Stimulated activated CD8-positive, alpha-beta memory T cell treated with anti-CD3 and anti-CD28 coated beads, Interleukin-12 subunit alpha, Interleukin-12 subunit beta, amount 100 ng/mL, for 4 hours (primary cell): ENCODE measurements around the gene PDCD6IP.
A peak's percentile ranks its signal among the peaks of the same experiment; 100 is the strongest.
"Not testable (repeated sequence)": the region's sequence is repeated elsewhere in the genome, so short reads cannot be mapped to it uniquely, and the experiment has no call there.

Experiments
- DNase-seq: peaks from one replicate; pipeline ENCODE4 v3.0.0-alpha.2; 2020; ENCODE audit warnings: low read depth

Gene PDCD6IP

GRCh38 chr3:33798418-33799201 lies at the start of gene PDCD6IP:
Gene PDCD6IP, plus strand, starts transcription at chr3:33798630. Its CDS starts 99 bp downstream, at chr3:33798729.
- DNase-seq = peak; percentile 81

- DNase-seq = no peak
Observed at GRCh38 chr3:33749546-33750210, 48.8 kb upstream of the PDCD6IP start.

- no peak for DNase-seq
Observed at GRCh38 chr3:33750211-33750548, 48.2 kb upstream of the PDCD6IP start.

- DNase-seq = no peak
Observed at GRCh38 chr3:33751336-33751735, 47.1 kb upstream of the PDCD6IP start.

GRCh38 chr3:33754391-33754790 lies 44.0 kb upstream of the PDCD6IP start:
- DNase-seq = not testable (repeated sequence)

- DNase-seq = no peak
Observed at GRCh38 chr3:33758281-33758680, 40.1 kb upstream of the PDCD6IP start.

GRCh38 chr3:33758864-33759263 lies 39.6 kb upstream of the PDCD6IP start:
- DNase-seq = no peak

- no peak for DNase-seq
Observed at GRCh38 chr3:33768578-33769330, 29.7 kb upstream of the PDCD6IP start.

- DNase-seq = no peak
Observed at GRCh38 chr3:33773637-33774036, 24.8 kb upstream of the PDCD6IP start.

- DNase-seq = no peak
Observed at GRCh38 chr3:33775363-33775762, 23.1 kb upstream of the PDCD6IP start.

GRCh38 chr3:33777996-33778395 lies 20.4 kb upstream of the PDCD6IP start:
- no peak for DNase-seq

GRCh38 chr3:33779751-33780150 lies 18.7 kb upstream of the PDCD6IP start:
- DNase-seq = no peak

GRCh38 chr3:33781413-33781812 lies 17.0 kb upstream of the PDCD6IP start:
- not testable (repeated sequence) for DNase-seq

- no peak for DNase-seq
Observed at GRCh38 chr3:33786565-33787327, 11.7 kb upstream of the PDCD6IP start.

GRCh38 chr3:33787328-33788009 lies 11.0 kb upstream of the PDCD6IP start:
- DNase-seq = no peak

- DNase-seq = no peak
Observed at GRCh38 chr3:33789183-33789954, 9.1 kb upstream of the PDCD6IP start.

GRCh38 chr3:33790091-33790490 lies 8.3 kb upstream of the PDCD6IP start:
- DNase-seq = no peak

GRCh38 chr3:33791477-33792166 lies 6.8 kb upstream of the PDCD6IP start:
- no peak for DNase-seq

- no peak for DNase-seq
Observed at GRCh38 chr3:33792167-33792892, 6.1 kb upstream of the PDCD6IP start.
